IMR-90 (cell line): Measurements from ENCODE around the gene THSD7B. TPM values are rescaled to one million over a fixed set of nuclear protein-coding genes. Genes with fewer than 3 reads are reported as not detected.

Source experiments
- ATAC-seq: fragments of 200-7000 bp; cut with Tn5 transposase; 2 replicates; pipeline ENCODE4 v1.9.1; 2020; ENCODE audit warnings: low read depth, mild to moderate bottlenecking, moderate library complexity
- BruUV-seq: library from RNA; stranded (reverse); fragments of 400-500 nt; replicated peaks from 2 replicates; lab custom pipeline; 2021; lab: Mats Ljungman, UMichigan
- CTCF ChIA-PET: fragments of 300-600 bp; formaldehyde crosslinking; extraction: SDS; loops from one replicate; lab custom pipeline; 2021; ENCODE audit warnings: antibody characterized with exemption; lab: Yijun Ruan, JAX
- POLR2A ChIA-PET: fragments of 300-600 bp; sonication (Branson Sonifier 250); formaldehyde crosslinking; loops from one replicate; lab custom pipeline; 2022; ENCODE audit warnings: antibody characterized with exemption; ENCODE audit not compliant: unreplicated experiment; lab: Charles Lee
- DNase-seq: peaks from one replicate; pipeline ENCODE4 v3.0.0; 2013
- H2AFZ ChIP-seq: replicated peaks from 2 replicates; pipeline ENCODE3; 2013; ENCODE audit warnings: low read length, mild to moderate bottlenecking; ENCODE audit not compliant: poor library complexity
- H2AK5ac ChIP-seq: 2 replicates; pipeline ENCODE4 v1.6.1; 2013; ENCODE audit warnings: low read depth, low read length, inconsistent platforms
- H2AK9ac ChIP-seq: replicated peaks from 2 replicates; pipeline ENCODE3; 2013; ENCODE audit warnings: mild to moderate bottlenecking, low read depth, low read length, moderate library complexity; ENCODE audit not compliant: poor library complexity
- H2BK120ac ChIP-seq: 2 replicates; pipeline ENCODE4 v1.6.1; 2013; ENCODE audit warnings: low read depth, low read length, inconsistent platforms
- H2BK15ac ChIP-seq: 3 replicates; pipeline ENCODE4 v1.6.1; 2013; ENCODE audit warnings: low read depth, low read length, inconsistent platforms
- H2BK20ac ChIP-seq: 2 replicates; pipeline ENCODE4 v1.6.1; 2013; ENCODE audit warnings: low read depth, mild to moderate bottlenecking, inconsistent platforms, low read length, moderate library complexity
- H2BK5ac ChIP-seq: 2 replicates; pipeline ENCODE4 v1.6.1; 2013; ENCODE audit warnings: mild to moderate bottlenecking, low read depth, low read length, inconsistent platforms; ENCODE audit not compliant: poor library complexity, severe bottlenecking
- H3K14ac ChIP-seq: replicated peaks from 2 replicates; pipeline ENCODE4 v1.6.1; 2013; ENCODE audit warnings: low read depth, low read length, inconsistent platforms
- H3K18ac ChIP-seq: 2 replicates; pipeline ENCODE4 v1.6.1; 2013; ENCODE audit warnings: low read depth, low read length, control low read depth
- H3K23ac ChIP-seq: 2 replicates; pipeline ENCODE4 v1.6.1; 2013; ENCODE audit warnings: low read depth, low read length, inconsistent platforms
- H3K27ac ChIP-seq: 2 replicates; pipeline ENCODE4 v1.5.1; 2013; ENCODE audit warnings: mild to moderate bottlenecking, control low read depth, low read length; ENCODE audit not compliant: insufficient read depth
- H3K27me3 ChIP-seq: 2 replicates; pipeline ENCODE4 v1.6.1; 2013; ENCODE audit warnings: low read length; ENCODE audit not compliant: control insufficient read depth, insufficient read depth
- H3K36me3 ChIP-seq: 2 replicates; pipeline ENCODE4 v1.6.1; 2013; ENCODE audit warnings: low read length, mixed read lengths; ENCODE audit not compliant: control insufficient read depth, insufficient read depth
- H3K4ac ChIP-seq: 2 replicates; pipeline ENCODE4 v1.6.1; 2013; ENCODE audit warnings: low read depth, low read length, inconsistent platforms
- H3K4me1 ChIP-seq: 2 replicates; pipeline ENCODE4 v1.6.1; 2013; ENCODE audit warnings: low read length, mixed read lengths; ENCODE audit not compliant: control insufficient read depth, insufficient read depth
- H3K4me2 ChIP-seq: 2 replicates; pipeline ENCODE4 v1.6.1; 2013; ENCODE audit warnings: low read depth, mild to moderate bottlenecking, control low read depth, low read length, moderate library complexity
- H3K4me3 ChIP-seq: 2 replicates; pipeline ENCODE4 v1.5.1; 2013; ENCODE audit warnings: low read depth, mild to moderate bottlenecking, control low read depth, low read length, moderate library complexity; ENCODE audit not compliant: insufficient read depth
- H3K56ac ChIP-seq: 2 replicates; pipeline ENCODE4 v1.6.1; 2013; ENCODE audit warnings: low read length, inconsistent platforms; ENCODE audit not compliant: insufficient read depth; ENCODE audit errors: extremely low read depth
- H3K79me1 ChIP-seq, 2 experiments: 2 replicates each; pipeline ENCODE4 v1.6.1; 2013; ENCODE audit warnings: low read length in 2 of 2, inconsistent platforms in 1 of 2, low read depth in 1 of 2
- H3K9ac ChIP-seq: 2 replicates; pipeline ENCODE4 v1.6.1; 2013; ENCODE audit warnings: low read depth, low read length, control low read depth
- H3K9me1 ChIP-seq: 2 replicates; pipeline ENCODE4 v1.6.1; 2013; ENCODE audit warnings: low read length, inconsistent platforms; ENCODE audit not compliant: insufficient read depth
- H3K9me3 ChIP-seq: 2 replicates; pipeline ENCODE4 v1.6.1; 2013; ENCODE audit warnings: low read length; ENCODE audit not compliant: control insufficient read depth, insufficient read depth
- H4K20me1 ChIP-seq: 2 replicates; pipeline ENCODE4 v1.6.1; 2013; ENCODE audit warnings: low read length, inconsistent platforms; ENCODE audit not compliant: insufficient read depth
- H4K5ac ChIP-seq: 2 replicates; pipeline ENCODE4 v1.6.1; 2013; ENCODE audit warnings: mild to moderate bottlenecking, low read depth, low read length, control low read depth
- H4K8ac ChIP-seq, 2 experiments: 2 replicates each; pipeline ENCODE4 v1.6.1; 2013; ENCODE audit warnings: low read depth in 2 of 2, low read length in 2 of 2, control low read depth in 1 of 2, inconsistent platforms in 1 of 2
- H4K91ac ChIP-seq: 2 replicates; pipeline ENCODE4 v1.6.1; 2013; ENCODE audit warnings: low read depth, low read length, inconsistent platforms; ENCODE audit not compliant: insufficient read depth
- CHD1 ChIP-seq: IDR thresholded peaks from 2 replicates; pipeline ENCODE4 v1.6.1; 2012; ENCODE audit warnings: low read depth, low read length, improper control_type of control experiment
- CTCF ChIP-seq: conservative IDR thresholded peaks from 2 replicates; pipeline ENCODE4 v1.5.1; 2012; ENCODE audit warnings: mild to moderate bottlenecking, low read depth, low read length, improper control_type of control experiment
- ELK1 ChIP-seq: fragments of 150-350 bp; IDR thresholded peaks from 2 replicates; pipeline ENCODE4 v1.6.1; 2016; ENCODE audit warnings: low read depth, mild to moderate bottlenecking, low read length, moderate library complexity, borderline replicate concordance
- FOS ChIP-seq: fragments of 150-350 bp; IDR thresholded peaks from 2 replicates; pipeline ENCODE4 v1.6.1; 2016; ENCODE audit warnings: low read depth, low read length
- MAFK ChIP-seq: IDR thresholded peaks from 2 replicates; pipeline ENCODE4 v1.6.1; 2012; ENCODE audit warnings: low read depth, low read length, improper control_type of control experiment
- MAZ ChIP-seq: IDR thresholded peaks from 2 replicates; pipeline ENCODE4 v1.6.1; 2012; ENCODE audit warnings: low read depth, mild to moderate bottlenecking, low read length, improper control_type of control experiment, moderate library complexity, borderline replicate concordance
- NFE2L2 ChIP-seq: fragments of 150-350 bp; IDR thresholded peaks from 2 replicates; pipeline ENCODE4 v1.6.1; 2016; ENCODE audit warnings: low read depth, mild to moderate bottlenecking, low read length
- POLR2A ChIP-seq: IDR thresholded peaks from 2 replicates; pipeline ENCODE4 v1.6.1; 2012; ENCODE audit warnings: mild to moderate bottlenecking, low read depth, low read length
- RAD21 ChIP-seq: IDR thresholded peaks from 2 replicates; pipeline ENCODE4 v1.6.1; 2012; ENCODE audit warnings: low read length, improper control_type of control experiment
- SMC3 ChIP-seq: fragments of 150-350 bp; IDR thresholded peaks from 2 replicates; pipeline ENCODE4 v1.6.1; 2016; ENCODE audit warnings: low read depth, mild to moderate bottlenecking, antibody characterized with exemption, low read length, moderate library complexity
- USF2 ChIP-seq: fragments of 150-350 bp; IDR thresholded peaks from 2 replicates; pipeline ENCODE4 v1.6.1; 2017; ENCODE audit warnings: mild to moderate bottlenecking, antibody characterized with exemption, low read length, low read depth
- WGBS, 2 experiments: methylation state at CpG; one replicate each; pipeline versions ENCODE4 v1.1.5 to v1.1.7; 2013; ENCODE audit warnings: missing lambda C conversion rate in 2 of 2; ENCODE audit not compliant: insufficient read length in 1 of 2; ENCODE audit errors: extremely low coverage in 2 of 2; 5-methylcytosine and 5-hydroxymethylcytosine counted together
- dilution Hi-C: fragments of 300-500 bp; cut with HindIII; formaldehyde crosslinking; loops from one replicate; pipeline ENCODE4 v1.14.3; 2018; ENCODE audit warnings: low sequenced_read_pairs; ENCODE audit not compliant: unreplicated experiment
- in situ Hi-C: fragments of 300-500 bp; cut with MboI; formaldehyde crosslinking; loops from 3 replicates; pipeline ENCODE4 v1.14.3; 2019; ENCODE audit warnings: low sequenced_read_pairs, inconsistent platforms, mixed read lengths
- intact Hi-C: fragments of 100-400 bp; cut with micrococcal nuclease; formaldehyde crosslinking; loops from 2 replicates; pipeline ENCODE4 v1.10.0; 2022
- polyA plus RNA-seq, 3 experiments: library from polyadenylated mRNA; depleted of rRNA; stranded (reverse); fragments of >200 nt; gene quantifications; 2 replicates each; pipeline ENCODE4 v1.2.3, GENCODE V29; 2012; ENCODE audit warnings: low replicate concordance in 1 of 3
- total RNA-seq: library from RNA; depleted of rRNA; stranded (reverse); fragments of >200 nt; gene quantifications from 2 replicates; pipeline ENCODE4 v1.2.3, GENCODE V29; 2012

The THSD7B gene
- total and polyA plus RNA-seq, 2 of the 4 experiments (the other 2 are of a cell fraction), result not detected

- ChIA-PET CTCF (no interaction called here), POLR2A (no interaction called here)
- Histone ChIP-seq H3K9me3 (peaks cover 12% of the 10 kb centered on the region), H4K5ac (no peak overlapping the region), H3K9me1 (no peaks in the 10 kb centered on the region), H2AK9ac (no peak overlapping the region), H3K23ac (no peak overlapping the region), H3K4me1 (no peaks in the 10 kb centered on the region), H3K4me3 (no peak overlapping the region), H2AFZ (no peak overlapping the region), H3K36me3 (no peaks in the 10 kb centered on the region), H3K56ac (no peak overlapping the region), H3K4ac (no peak overlapping the region), H2BK20ac (no peak overlapping the region), H3K4me2 (no peak overlapping the region), H4K91ac (no peak overlapping the region), H2BK15ac (no peak overlapping the region), H3K79me1 (no peaks in the 10 kb centered on the region), H3K27me3 (no peaks in the 10 kb centered on the region), H2AK5ac (no peak overlapping the region), H3K18ac (no peak overlapping the region), H2BK120ac (no peak overlapping the region), H3K27ac (no peak overlapping the region), H3K9ac (no peak overlapping the region), H4K20me1 (no peaks in the 10 kb centered on the region), H2BK5ac (no peak overlapping the region), H3K14ac (no peak overlapping the region), H4K8ac (no peak overlapping the region)
- DNase-seq, result no peak
- TF ChIP-seq NFE2L2 (no peak), SMC3 (no peak), CTCF (no peak), POLR2A (no peak), CHD1 (no peak), MAZ (no peak), ELK1 (no peak), FOS (no peak), USF2 (no peak), RAD21 (no peak), MAFK (no peak)
- dilution Hi-C loops, result no loop called here
- intact Hi-C loops, result no loop called here
- no TSS peak for BruUV-seq
- ATAC-seq, result no peak
- in situ Hi-C loops, result no loop called here
- no CpG with 5 or more reads among the region's 2 CpGs for WGBS, 2 experiments
Observed at GRCh38 chr2:137232076-137232475, 466.7 kb downstream of the THSD7B start.
